ENCODE results near the gene STT3B. TPM values are rescaled to one million over a fixed set of nuclear protein-coding genes. Genes with fewer than 3 reads are reported as not detected.

STT3B gene
- total RNA-seq, 2 donors from 2014 or later: 126 to 199 TPM

DNA sequence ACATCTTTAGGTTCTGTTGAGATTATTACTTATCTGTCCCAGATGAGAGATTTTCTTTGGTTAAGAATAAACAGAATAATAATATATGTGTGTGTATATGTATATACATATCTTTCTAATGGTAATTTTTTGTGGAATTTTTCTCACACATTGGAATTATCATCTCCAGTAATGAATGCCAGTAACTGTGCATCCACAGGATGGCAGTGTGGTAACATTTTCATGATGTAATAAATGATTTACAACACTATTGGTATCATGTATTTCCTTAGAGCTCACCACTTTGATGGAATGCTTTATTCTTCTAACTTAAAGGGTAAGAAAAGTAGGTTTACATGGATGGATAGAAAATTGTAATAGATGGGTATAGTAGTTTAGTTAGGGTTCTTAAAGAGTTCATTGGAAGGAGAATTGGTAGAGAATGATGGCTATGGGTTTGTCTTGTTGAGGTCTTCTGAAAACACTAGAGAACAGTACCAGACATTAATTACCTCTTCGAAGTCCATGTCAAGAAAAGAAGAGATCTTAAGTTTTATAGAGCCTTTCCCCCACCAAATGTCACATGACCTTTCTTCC, 78.1 kb downstream of the STT3B start:
- peaks cover 21% of the 10 kb centered on the region for H3K9me3 ChIP-seq (ENCODE audit: control insufficient read depth, low read length)
- H3K9me3 Mint-ChIP-seq: peaks cover 23% of the 10 kb centered on the region
- H3K4me3 ChIP-seq (ENCODE audit: low read length): no peak overlapping the region
- no peak overlapping the region for H3K9ac ChIP-seq (ENCODE audit: extremely low read depth, low read length, poor library complexity, severe bottlenecking)
- H3K36me3 Mint-ChIP-seq (ENCODE audit: low read depth): peaks cover 47% of the 10 kb centered on the region
- H3K27me3 ChIP-seq (ENCODE audit: control insufficient read depth, insufficient read depth, low read length, poor library complexity, severe bottlenecking): no peaks in the 10 kb centered on the region
- no peak for DNase-seq
- WGBS, 2 experiments (ENCODE audit: insufficient coverage in 1 of 2, insufficient read length in 1 of 2): 100% methylated on average over 1 of the region's 1 CpG; no CpG with 5 or more reads in 1 of the 2 experiments
- H3K4me1 ChIP-seq (ENCODE audit: control insufficient read depth, insufficient read depth, low read length): no peaks in the 10 kb centered on the region
- no peak overlapping the region for H3K27ac ChIP-seq (ENCODE audit: low read depth, low read length)
- TF ChIP-seq, protein P1, sequence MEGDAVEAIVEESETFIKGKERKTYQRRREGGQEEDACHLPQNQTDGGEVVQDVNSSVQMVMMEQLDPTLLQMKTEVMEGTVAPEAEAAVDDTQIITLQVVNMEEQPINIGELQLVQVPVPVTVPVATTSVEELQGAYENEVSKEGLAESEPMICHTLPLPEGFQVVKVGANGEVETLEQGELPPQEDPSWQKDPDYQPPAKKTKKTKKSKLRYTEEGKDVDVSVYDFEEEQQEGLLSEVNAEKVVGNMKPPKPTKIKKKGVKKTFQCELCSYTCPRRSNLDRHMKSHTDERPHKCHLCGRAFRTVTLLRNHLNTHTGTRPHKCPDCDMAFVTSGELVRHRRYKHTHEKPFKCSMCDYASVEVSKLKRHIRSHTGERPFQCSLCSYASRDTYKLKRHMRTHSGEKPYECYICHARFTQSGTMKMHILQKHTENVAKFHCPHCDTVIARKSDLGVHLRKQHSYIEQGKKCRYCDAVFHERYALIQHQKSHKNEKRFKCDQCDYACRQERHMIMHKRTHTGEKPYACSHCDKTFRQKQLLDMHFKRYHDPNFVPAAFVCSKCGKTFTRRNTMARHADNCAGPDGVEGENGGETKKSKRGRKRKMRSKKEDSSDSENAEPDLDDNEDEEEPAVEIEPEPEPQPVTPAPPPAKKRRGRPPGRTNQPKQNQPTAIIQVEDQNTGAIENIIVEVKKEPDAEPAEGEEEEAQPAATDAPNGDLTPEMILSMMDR (conservative IDR thresholded peaks at IDR 0.05): peak; percentile 70
- H3K4me3 Mint-ChIP-seq: no peak overlapping the region
- H3K36me3 ChIP-seq (ENCODE audit: control insufficient read depth, insufficient read depth, low read length): peaks cover 87% of the 10 kb centered on the region
- no peak overlapping the region for H3K27ac Mint-ChIP-seq
- H3K4me1 Mint-ChIP-seq: peaks cover 13% of the 10 kb centered on the region
- H3K27me3 Mint-ChIP-seq (ENCODE audit: insufficient read depth): no peaks in the 10 kb centered on the region

DNA sequence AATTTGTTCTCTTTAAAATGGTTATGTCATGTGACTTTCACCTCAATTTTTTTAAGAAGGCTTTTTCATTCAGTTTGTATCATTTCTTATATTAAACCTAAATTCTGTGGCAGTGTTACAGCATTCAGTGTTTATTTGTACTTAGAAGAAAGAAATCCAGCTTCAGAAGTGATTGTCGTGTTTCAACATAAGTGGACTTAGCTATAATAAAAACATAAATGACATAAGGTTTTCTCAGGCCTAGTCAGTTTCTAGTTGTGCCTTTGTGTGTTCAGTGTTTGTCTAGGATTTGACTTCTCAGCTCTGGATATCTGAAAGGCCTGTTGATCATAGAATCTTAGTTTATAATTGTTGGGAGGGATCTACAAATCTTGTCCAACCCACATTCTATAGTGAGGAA, 80.5 kb downstream of the STT3B start:
- Mint-ChIP-seq H3K27ac (peak overlapping the region; percentile 80), H3K27me3 (ENCODE audit: insufficient read depth) (no peaks in the 10 kb centered on the region), H3K9me3 (peaks cover 3% of the 10 kb centered on the region), H3K4me1 (peaks cover 17% of the 10 kb centered on the region), H3K4me3 (no peak overlapping the region), H3K36me3 (ENCODE audit: low read depth) (peaks cover 26% of the 10 kb centered on the region)
- H3K27me3 ChIP-seq (ENCODE audit: control insufficient read depth, insufficient read depth, low read length, poor library complexity, severe bottlenecking): no peaks in the 10 kb centered on the region
- no peaks in the 10 kb centered on the region for H3K4me1 ChIP-seq (ENCODE audit: control insufficient read depth, insufficient read depth, low read length)
- WGBS, 2 experiments (ENCODE audit: insufficient coverage in 1 of 2, insufficient read length in 1 of 2): 94% methylated on average over 1 of the region's 1 CpG; no CpG with 5 or more reads in 1 of the 2 experiments
- H3K9me3 ChIP-seq (ENCODE audit: control insufficient read depth, low read length): no peaks in the 10 kb centered on the region
- no peak overlapping the region for H3K4me3 ChIP-seq (ENCODE audit: low read length)
- peaks cover 87% of the 10 kb centered on the region for H3K36me3 ChIP-seq (ENCODE audit: control insufficient read depth, insufficient read depth, low read length)
- no peak overlapping the region for H3K9ac ChIP-seq (ENCODE audit: extremely low read depth, low read length, poor library complexity, severe bottlenecking)
- no peak for DNase-seq
- H3K27ac ChIP-seq (ENCODE audit: low read depth, low read length): no peak overlapping the region
- TF ChIP-seq, protein P1 (conservative IDR thresholded peaks at IDR 0.05): no peak

DNA sequence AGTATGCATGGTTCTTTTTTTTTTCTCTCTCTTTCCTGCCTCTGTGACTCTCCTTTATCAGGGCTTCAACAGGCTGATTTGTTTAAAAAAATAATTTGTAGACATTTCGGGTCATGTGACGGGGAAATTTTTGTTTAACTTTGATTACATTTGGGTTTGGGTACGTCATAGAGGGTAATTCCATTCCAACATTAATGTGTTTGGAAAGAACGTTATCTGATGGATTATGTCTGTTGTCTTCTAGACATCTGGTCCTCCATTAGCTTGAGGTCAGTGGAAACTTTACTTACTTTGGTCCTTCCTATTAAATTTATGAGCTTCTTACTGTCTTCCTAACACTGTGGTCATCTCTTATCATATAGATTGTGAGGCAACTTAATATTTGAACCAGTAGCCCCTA, 80.9 kb downstream of the STT3B start:
- Histone ChIP-seq H3K4me1 (ENCODE audit: control insufficient read depth, insufficient read depth, low read length) (no peaks in the 10 kb centered on the region), H3K36me3 (ENCODE audit: control insufficient read depth, insufficient read depth, low read length) (peaks cover 87% of the 10 kb centered on the region), H3K27ac (ENCODE audit: low read depth, low read length) (no peak overlapping the region), H3K9ac (ENCODE audit: extremely low read depth, low read length, poor library complexity, severe bottlenecking) (no peak overlapping the region), H3K4me3 (ENCODE audit: low read length) (no peak overlapping the region), H3K9me3 (ENCODE audit: control insufficient read depth, low read length) (no peaks in the 10 kb centered on the region), H3K27me3 (ENCODE audit: control insufficient read depth, insufficient read depth, low read length, poor library complexity, severe bottlenecking) (no peaks in the 10 kb centered on the region)
- Mint-ChIP-seq H3K4me3 (no peak overlapping the region), H3K4me1 (peaks cover 17% of the 10 kb centered on the region), H3K36me3 (ENCODE audit: low read depth) (peaks cover 26% of the 10 kb centered on the region), H3K9me3 (no peaks in the 10 kb centered on the region), H3K27ac (peak overlapping the region; percentile 80), H3K27me3 (ENCODE audit: insufficient read depth) (no peaks in the 10 kb centered on the region)
- no peak for DNase-seq
- TF ChIP-seq, protein P1 (conservative IDR thresholded peaks at IDR 0.05): no peak
- 90% methylated on average over 4 of the region's 4 CpGs; no CpG with 5 or more reads in 1 of the 2 experiments for WGBS, 2 experiments (ENCODE audit: insufficient coverage in 1 of 2, insufficient read length in 1 of 2)
